ENCODE measurements around the gene MEIOB. TPM values are rescaled to one million over a fixed set of nuclear protein-coding genes. Genes with fewer than 3 reads are reported as not detected.
A peak's percentile ranks its signal among the peaks of the same experiment; 100 is the strongest.

Gene MEIOB
- total RNA-seq, 1 experiment from 2014 or later = 1.4 TPM

DNA sequence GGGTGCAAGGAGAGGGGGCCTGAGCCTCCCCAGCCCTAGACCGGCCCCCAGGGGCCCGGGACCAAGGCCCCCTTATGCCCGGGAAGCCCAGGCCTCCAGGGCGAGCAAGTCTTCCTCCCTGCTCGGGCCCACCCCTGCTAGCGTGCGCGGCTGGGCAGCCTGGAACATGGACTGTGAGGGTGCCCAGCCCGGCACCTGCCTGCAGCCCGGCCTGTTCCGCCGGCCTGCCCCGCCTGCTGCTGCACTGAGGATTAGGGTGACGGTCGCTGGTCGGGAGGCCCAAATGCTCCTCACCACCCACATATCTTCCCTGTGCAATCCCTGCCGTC, 40.2 kb upstream of the MEIOB start (continued):
- TF ChIP-seq, protein P1, sequence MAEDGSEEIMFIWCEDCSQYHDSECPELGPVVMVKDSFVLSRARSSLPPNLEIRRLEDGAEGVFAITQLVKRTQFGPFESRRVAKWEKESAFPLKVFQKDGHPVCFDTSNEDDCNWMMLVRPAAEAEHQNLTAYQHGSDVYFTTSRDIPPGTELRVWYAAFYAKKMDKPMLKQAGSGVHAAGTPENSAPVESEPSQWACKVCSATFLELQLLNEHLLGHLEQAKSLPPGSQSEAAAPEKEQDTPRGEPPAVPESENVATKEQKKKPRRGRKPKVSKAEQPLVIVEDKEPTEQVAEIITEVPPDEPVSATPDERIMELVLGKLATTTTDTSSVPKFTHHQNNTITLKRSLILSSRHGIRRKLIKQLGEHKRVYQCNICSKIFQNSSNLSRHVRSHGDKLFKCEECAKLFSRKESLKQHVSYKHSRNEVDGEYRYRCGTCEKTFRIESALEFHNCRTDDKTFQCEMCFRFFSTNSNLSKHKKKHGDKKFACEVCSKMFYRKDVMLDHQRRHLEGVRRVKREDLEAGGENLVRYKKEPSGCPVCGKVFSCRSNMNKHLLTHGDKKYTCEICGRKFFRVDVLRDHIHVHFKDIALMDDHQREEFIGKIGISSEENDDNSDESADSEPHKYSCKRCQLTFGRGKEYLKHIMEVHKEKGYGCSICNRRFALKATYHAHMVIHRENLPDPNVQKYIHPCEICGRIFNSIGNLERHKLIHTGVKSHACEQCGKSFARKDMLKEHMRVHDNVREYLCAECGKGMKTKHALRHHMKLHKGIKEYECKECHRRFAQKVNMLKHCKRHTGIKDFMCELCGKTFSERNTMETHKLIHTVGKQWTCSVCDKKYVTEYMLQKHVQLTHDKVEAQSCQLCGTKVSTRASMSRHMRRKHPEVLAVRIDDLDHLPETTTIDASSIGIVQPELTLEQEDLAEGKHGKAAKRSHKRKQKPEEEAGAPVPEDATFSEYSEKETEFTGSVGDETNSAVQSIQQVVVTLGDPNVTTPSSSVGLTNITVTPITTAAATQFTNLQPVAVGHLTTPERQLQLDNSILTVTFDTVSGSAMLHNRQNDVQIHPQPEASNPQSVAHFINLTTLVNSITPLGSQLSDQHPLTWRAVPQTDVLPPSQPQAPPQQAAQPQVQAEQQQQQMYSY (CRISPR knock-in tag; IDR thresholded peaks at IDR 0.05) = no peak
- TF ChIP-seq, protein P2, sequence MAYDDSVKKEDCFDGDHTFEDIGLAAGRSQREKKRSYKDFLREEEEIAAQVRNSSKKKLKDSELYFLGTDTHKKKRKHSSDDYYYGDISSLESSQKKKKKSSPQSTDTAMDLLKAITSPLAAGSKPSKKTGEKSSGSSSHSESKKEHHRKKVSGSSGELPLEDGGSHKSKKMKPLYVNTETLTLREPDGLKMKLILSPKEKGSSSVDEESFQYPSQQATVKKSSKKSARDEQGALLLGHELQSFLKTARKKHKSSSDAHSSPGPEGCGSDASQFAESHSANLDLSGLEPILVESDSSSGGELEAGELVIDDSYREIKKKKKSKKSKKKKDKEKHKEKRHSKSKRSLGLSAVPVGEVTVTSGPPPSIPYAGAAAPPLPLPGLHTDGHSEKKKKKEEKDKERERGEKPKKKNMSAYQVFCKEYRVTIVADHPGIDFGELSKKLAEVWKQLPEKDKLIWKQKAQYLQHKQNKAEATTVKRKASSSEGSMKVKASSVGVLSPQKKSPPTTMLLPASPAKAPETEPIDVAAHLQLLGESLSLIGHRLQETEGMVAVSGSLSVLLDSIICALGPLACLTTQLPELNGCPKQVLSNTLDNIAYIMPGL (CRISPR knock-in tag; IDR thresholded peaks at IDR 0.05) = no peak

DNA sequence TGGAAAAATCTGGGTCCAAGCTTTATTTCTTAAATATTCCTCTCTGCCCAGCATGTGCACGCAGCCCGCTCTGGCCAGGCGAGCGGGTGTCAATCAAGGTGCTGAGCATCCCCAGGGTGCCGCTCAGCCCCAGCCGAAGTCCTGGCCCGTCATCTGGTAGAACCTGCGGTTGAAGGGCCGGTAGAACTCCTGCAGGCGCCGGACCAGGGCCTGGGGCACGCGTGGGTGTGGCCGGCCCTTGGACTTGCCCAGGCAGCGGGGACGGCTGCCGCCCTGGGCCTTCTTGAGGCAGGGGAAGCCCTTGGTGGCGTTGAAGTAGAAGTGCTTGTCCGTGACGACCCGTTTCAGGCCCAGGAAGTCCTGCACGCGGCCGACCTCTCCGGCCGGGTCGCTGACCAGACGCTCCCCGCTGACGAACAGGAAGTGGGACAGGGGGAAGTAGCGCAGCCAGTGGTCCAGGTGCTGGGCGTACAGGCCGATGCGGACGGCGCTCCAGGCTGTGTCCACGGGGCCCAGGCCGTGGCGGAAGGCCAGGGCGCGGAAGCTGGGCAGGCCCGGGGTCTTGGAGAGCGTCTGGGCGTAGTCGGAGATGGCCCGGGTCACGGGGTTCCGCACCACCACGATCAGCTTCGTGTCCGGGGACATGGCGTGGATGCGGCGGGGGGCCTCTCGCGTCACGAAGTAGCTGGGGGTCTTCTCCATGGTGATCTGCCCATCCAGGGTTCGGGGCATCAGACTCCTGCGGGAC, 39.7 kb upstream of the MEIOB start:
- DNase-seq (ENCODE audit: low spot score) (no peak), ATAC-seq (no peak)
- POLR2A ChIA-PET = no interaction called here
- H3K4me1 Mint-ChIP-seq = peaks cover 25% of the 10 kb centered on the region
- CTCF ChIA-PET = interaction anchor here (0.6 kb wide), 1 partner anchor 30 kb away, joined by 3 read pairs; no protein-coding TSS in a partner anchor
- no peaks in the 10 kb centered on the region for H3K9me3 Mint-ChIP-seq
- no peaks in the 10 kb centered on the region for H3K36me3 Mint-ChIP-seq
- peaks cover 29% of the 10 kb centered on the region for H3K27me3 Mint-ChIP-seq (ENCODE audit: low read depth)
- H3K4me3 Mint-ChIP-seq = no peak overlapping the region
- TF ChIP-seq ETV6 (CRISPR knock-in tag; IDR thresholded peaks at IDR 0.05) (no peak), ZNF121 (CRISPR knock-in tag; IDR thresholded peaks at IDR 0.05) (peak; percentile 43; the same call in 1 of the 2 replicates)
- H3K27ac Mint-ChIP-seq = no peak overlapping the region

DNA sequence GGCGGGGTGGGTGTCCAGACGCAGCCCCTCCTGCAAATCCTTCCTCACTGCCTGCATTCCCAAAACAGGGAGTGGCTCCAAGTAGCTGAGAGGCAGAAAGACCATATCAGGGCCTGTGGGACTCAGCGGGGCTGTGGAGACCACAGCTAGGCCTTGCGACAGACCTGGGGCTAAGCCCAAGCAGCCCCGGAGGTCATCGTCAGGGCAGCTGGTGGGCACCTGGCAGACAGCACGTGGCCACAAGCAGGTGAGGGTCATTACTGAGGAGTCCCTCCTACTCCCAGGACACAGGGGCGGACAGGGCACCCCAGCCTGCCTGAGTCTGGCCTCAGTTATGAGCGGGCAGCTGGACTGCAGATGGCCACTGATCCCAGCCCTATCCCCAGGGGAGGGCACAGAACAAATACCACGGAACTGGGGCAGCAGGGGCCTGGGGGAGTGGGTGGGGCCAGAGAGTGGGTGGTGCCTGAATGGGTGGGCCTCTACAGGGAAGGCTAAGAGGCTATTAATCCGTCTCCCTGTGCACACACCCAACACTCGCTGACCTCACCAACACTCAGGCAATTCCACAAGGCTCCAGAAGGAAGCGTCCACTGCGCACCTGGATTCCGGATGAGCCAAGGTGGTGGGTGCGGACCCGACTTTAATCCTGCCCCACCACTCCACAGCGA, 37.7 kb upstream of the MEIOB start:
- ChIA-PET POLR2A (interaction anchor here (0.6 to 1.4 kb wide), 2 partner anchors 17 to 140 kb away, joined by 3 to 4 read pairs; no protein-coding TSS in a partner anchor), CTCF (interaction anchor here (0.8 to 1.6 kb wide), 4 partner anchors 11 to 32 kb away, joined by 3 to 5 read pairs (median 4); no protein-coding TSS in a partner anchor)
- H3K36me3 Mint-ChIP-seq = no peaks in the 10 kb centered on the region
- peaks cover 11% of the 10 kb centered on the region for H3K27me3 Mint-ChIP-seq (ENCODE audit: low read depth)
- DNase-seq (ENCODE audit: low spot score) = no peak
- no peak for ATAC-seq
- H3K4me3 Mint-ChIP-seq = no peak overlapping the region
- peaks cover 13% of the 10 kb centered on the region for H3K4me1 Mint-ChIP-seq
- no peak overlapping the region for H3K27ac Mint-ChIP-seq
- H3K9me3 Mint-ChIP-seq = no peaks in the 10 kb centered on the region
- TF ChIP-seq SMAD4 (CRISPR knock-in tag; IDR thresholded peaks at IDR 0.05) (no peak), ZNF423 (CRISPR knock-in tag; IDR thresholded peaks at IDR 0.05) (no peak), ZNF317 (CRISPR knock-in tag; IDR thresholded peaks at IDR 0.05; ENCODE audit: borderline replicate concordance, low read depth) (no peak), IRF2 (CRISPR knock-in tag; IDR thresholded peaks at IDR 0.05; ENCODE audit: borderline replicate concordance, low read depth) (no peak), NR1H2 (CRISPR knock-in tag; IDR thresholded peaks at IDR 0.05) (no peak)
- TF ChIP-seq, protein P3, sequence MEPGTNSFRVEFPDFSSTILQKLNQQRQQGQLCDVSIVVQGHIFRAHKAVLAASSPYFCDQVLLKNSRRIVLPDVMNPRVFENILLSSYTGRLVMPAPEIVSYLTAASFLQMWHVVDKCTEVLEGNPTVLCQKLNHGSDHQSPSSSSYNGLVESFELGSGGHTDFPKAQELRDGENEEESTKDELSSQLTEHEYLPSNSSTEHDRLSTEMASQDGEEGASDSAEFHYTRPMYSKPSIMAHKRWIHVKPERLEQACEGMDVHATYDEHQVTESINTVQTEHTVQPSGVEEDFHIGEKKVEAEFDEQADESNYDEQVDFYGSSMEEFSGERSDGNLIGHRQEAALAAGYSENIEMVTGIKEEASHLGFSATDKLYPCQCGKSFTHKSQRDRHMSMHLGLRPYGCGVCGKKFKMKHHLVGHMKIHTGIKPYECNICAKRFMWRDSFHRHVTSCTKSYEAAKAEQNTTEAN (CRISPR knock-in tag; IDR thresholded peaks at IDR 0.05) = no peak
- TF ChIP-seq, protein P4, sequence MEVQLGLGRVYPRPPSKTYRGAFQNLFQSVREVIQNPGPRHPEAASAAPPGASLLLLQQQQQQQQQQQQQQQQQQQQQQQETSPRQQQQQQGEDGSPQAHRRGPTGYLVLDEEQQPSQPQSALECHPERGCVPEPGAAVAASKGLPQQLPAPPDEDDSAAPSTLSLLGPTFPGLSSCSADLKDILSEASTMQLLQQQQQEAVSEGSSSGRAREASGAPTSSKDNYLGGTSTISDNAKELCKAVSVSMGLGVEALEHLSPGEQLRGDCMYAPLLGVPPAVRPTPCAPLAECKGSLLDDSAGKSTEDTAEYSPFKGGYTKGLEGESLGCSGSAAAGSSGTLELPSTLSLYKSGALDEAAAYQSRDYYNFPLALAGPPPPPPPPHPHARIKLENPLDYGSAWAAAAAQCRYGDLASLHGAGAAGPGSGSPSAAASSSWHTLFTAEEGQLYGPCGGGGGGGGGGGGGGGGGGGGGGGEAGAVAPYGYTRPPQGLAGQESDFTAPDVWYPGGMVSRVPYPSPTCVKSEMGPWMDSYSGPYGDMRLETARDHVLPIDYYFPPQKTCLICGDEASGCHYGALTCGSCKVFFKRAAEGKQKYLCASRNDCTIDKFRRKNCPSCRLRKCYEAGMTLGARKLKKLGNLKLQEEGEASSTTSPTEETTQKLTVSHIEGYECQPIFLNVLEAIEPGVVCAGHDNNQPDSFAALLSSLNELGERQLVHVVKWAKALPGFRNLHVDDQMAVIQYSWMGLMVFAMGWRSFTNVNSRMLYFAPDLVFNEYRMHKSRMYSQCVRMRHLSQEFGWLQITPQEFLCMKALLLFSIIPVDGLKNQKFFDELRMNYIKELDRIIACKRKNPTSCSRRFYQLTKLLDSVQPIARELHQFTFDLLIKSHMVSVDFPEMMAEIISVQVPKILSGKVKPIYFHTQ (CRISPR knock-in tag; IDR thresholded peaks at IDR 0.05) = no peak
- TF ChIP-seq, protein P5, sequence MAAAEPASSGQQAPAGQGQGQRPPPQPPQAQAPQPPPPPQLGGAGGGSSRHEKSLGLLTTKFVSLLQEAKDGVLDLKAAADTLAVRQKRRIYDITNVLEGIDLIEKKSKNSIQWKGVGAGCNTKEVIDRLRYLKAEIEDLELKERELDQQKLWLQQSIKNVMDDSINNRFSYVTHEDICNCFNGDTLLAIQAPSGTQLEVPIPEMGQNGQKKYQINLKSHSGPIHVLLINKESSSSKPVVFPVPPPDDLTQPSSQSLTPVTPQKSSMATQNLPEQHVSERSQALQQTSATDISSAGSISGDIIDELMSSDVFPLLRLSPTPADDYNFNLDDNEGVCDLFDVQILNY (CRISPR knock-in tag; IDR thresholded peaks at IDR 0.05) = no peak
- TF ChIP-seq, protein P6, sequence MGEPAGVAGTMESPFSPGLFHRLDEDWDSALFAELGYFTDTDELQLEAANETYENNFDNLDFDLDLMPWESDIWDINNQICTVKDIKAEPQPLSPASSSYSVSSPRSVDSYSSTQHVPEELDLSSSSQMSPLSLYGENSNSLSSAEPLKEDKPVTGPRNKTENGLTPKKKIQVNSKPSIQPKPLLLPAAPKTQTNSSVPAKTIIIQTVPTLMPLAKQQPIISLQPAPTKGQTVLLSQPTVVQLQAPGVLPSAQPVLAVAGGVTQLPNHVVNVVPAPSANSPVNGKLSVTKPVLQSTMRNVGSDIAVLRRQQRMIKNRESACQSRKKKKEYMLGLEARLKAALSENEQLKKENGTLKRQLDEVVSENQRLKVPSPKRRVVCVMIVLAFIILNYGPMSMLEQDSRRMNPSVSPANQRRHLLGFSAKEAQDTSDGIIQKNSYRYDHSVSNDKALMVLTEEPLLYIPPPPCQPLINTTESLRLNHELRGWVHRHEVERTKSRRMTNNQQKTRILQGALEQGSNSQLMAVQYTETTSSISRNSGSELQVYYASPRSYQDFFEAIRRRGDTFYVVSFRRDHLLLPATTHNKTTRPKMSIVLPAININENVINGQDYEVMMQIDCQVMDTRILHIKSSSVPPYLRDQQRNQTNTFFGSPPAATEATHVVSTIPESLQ (CRISPR knock-in tag; IDR thresholded peaks at IDR 0.05) = no peak
- TF ChIP-seq, protein P1 (CRISPR knock-in tag; IDR thresholded peaks at IDR 0.05) = no peak
